Activated CD4-positive, alpha-beta memory T cell treated with anti-CD3 and anti-CD28 coated beads for 36 hours (primary cell): ENCODE measurements around the gene CSGALNACT2. TPM values are rescaled to one million over a fixed set of nuclear protein-coding genes. Genes with fewer than 3 reads are reported as not detected.

Experiments
- CTCF ChIA-PET: fragments of 350-600 bp; sonication (Branson Sonifier 250); formaldehyde crosslinking; loops from one replicate; lab custom pipeline; 2021; ENCODE audit warnings: antibody characterized with exemption, inconsistent platforms; lab: Charles Lee
- POLR2A ChIA-PET: fragments of 350-600 bp; sonication (Branson Sonifier 250); formaldehyde crosslinking; loops from one replicate; lab custom pipeline; 2021; ENCODE audit warnings: antibody characterized with exemption; lab: Charles Lee
- DNase-seq: peaks from one replicate; pipeline ENCODE4 v3.0.0-alpha.2; 2020
- H3K27ac Mint-ChIP-seq: one replicate; pipeline ENCODE4 v1.8.0; 2021; ENCODE audit warnings: mixed read lengths
- H3K27me3 Mint-ChIP-seq: one replicate; pipeline ENCODE4 v1.8.0; 2021; ENCODE audit warnings: mixed read lengths
- H3K36me3 Mint-ChIP-seq: one replicate; pipeline ENCODE4 v1.8.0; 2021; ENCODE audit warnings: mixed read lengths
- H3K4me1 Mint-ChIP-seq: one replicate; pipeline ENCODE4 v1.8.0; 2021; ENCODE audit warnings: low read depth, mixed read lengths
- H3K4me3 Mint-ChIP-seq: one replicate; pipeline ENCODE4 v1.8.0; 2021; ENCODE audit warnings: mild to moderate bottlenecking, mixed read lengths
- H3K9me3 Mint-ChIP-seq: one replicate; pipeline ENCODE4 v1.8.0; 2021; ENCODE audit warnings: mixed read lengths
- intact Hi-C: fragments of 100-400 bp; cut with micrococcal nuclease; formaldehyde crosslinking; loops from one replicate; pipeline ENCODE4 v1.15.1; 2023
- total RNA-seq, 2 experiments: library from RNA; stranded (reverse); gene quantifications; one replicate each; pipeline ENCODE4 v1.2.3, GENCODE V29; 2021

Gene CSGALNACT2
- total RNA-seq, 2 experiments from 2014 or later = 30.2 to 32.3 TPM

DNA sequence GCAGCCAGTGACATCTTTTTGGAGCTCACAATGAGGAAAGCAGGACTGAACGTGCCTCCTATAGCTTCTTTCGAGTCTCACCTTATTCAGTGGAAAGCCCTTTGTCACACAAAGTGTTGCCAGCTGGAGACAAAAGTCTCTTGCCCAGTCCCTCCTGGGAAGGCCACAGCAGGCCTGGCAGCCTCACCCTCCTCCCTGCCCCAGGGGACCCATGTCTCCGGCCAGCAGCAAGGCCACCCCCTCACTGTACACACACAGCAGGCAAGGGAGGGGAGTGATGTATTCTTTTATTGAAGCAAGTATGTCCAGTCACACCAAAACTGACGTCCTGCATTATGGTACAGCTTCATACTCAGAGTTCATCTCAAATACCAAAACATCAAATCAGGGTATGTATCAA is 56.0 kb downstream of the CSGALNACT2 start:
- Mint-ChIP-seq H3K36me3 (no peaks in the 10 kb centered on the region), H3K4me3 (no peak overlapping the region), H3K27me3 (no peaks in the 10 kb centered on the region), H3K9me3 (no peaks in the 10 kb centered on the region), H3K27ac (no peak overlapping the region), H3K4me1 (no peaks in the 10 kb centered on the region)
- ChIA-PET POLR2A (no interaction called here), CTCF (interaction anchor here (2.0 to 2.3 kb wide), 2 partner anchors 8 to 11 kb away, joined by 11 to 14 read pairs; no protein-coding TSS in a partner anchor)
- no peak for DNase-seq
- intact Hi-C loops = no loop called here

- Mint-ChIP-seq H3K4me1 (no peaks in the 10 kb centered on the region), H3K27me3 (no peaks in the 10 kb centered on the region), H3K9me3 (no peaks in the 10 kb centered on the region), H3K4me3 (no peak overlapping the region), H3K36me3 (no peaks in the 10 kb centered on the region), H3K27ac (no peak overlapping the region)
- ChIA-PET CTCF (interaction anchor here (2.0 kb wide), 1 partner anchor 10 kb away, joined by 11 read pairs; no protein-coding TSS in a partner anchor), POLR2A (no interaction called here)
- intact Hi-C loops = no loop called here
- DNase-seq = no peak
Measured at GRCh38 chr10:43194859-43195258, 56.6 kb downstream of the CSGALNACT2 start.

DNA sequence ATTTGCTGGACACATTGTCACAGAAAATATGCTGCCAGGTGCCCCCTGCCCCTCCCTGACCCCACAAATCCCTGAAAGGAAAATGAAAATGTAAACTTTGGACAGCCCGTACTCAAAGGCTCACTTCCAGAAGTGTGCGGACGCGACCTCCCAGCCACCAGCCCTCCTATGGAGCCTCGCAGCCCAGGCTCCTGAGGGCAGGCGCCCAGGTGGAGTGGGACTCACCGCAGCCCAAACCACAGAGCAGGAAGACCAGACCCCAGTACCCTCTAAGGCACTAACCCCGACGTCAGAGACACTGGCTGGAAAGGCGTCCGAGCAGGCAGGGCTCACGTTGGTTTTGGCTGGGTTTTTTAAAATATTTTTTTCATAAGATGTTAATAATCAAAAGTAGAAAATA is 57.3 kb downstream of the CSGALNACT2 start:
- Mint-ChIP-seq H3K27ac (no peak overlapping the region), H3K36me3 (no peaks in the 10 kb centered on the region), H3K4me3 (no peak overlapping the region), H3K9me3 (no peaks in the 10 kb centered on the region), H3K4me1 (no peaks in the 10 kb centered on the region), H3K27me3 (no peaks in the 10 kb centered on the region)
- ChIA-PET POLR2A (no interaction called here), CTCF (no interaction called here)
- intact Hi-C loops = no loop called here
- DNase-seq = no peak

GRCh38 chr10:43196131-43196980 is 58.1 kb downstream of the CSGALNACT2 start:
- H3K4me1 Mint-ChIP-seq = no peaks in the 10 kb centered on the region
- DNase-seq = peak; percentile 4

DNA sequence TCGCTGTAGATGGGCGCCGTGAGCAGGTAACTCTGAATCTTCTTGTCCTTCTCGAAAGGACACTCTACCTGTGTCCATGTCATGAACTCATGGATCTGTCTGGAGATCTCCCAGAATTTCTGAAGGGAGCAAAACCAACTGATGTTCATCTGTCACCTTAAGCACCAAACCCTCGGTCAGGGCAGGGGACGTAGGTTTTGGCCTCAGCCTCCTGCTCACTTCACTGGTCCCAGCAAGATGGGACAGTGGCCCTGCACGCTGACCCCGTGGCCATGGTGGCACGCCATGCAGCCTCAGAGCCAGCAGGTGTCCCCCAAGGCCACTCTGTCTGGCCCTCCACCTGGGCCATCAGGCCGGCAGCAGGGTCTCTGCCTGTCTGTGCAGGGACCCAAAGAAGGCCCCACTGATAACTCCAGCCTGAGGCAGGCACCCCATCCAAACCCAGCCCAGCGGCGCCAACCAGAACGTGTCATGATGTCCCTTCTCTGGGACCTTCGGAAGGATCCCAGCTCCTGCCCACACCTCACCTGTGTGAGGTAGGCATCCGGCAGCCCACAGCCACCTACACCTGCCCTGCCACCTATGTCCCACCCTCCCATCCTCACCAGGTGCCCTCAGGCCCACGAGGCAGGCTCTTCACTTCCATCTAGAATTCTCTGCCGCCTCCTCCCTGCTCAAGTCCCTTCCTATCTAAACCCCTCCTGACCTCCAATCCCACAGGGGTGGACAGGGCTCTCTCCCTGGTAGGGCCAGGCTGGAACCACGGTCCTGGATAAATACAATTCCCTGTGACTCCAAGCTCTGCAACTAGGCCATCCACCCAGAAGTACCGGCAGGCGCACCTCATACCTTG is 59.0 kb downstream of the CSGALNACT2 start:
- no peaks in the 10 kb centered on the region for H3K36me3 Mint-ChIP-seq
- no peaks in the 10 kb centered on the region for H3K9me3 Mint-ChIP-seq
- peaks cover 2% of the 10 kb centered on the region for H3K4me1 Mint-ChIP-seq
- no peak overlapping the region for H3K27ac Mint-ChIP-seq
- peak; percentile 5 for DNase-seq
- intact Hi-C loops = no loop called here
- CTCF ChIA-PET = interaction anchor here (0.7 to 1.5 kb wide), 3 partner anchors 13 to 20 kb away, joined by 3 read pairs; no protein-coding TSS in a partner anchor
- no peak overlapping the region for H3K4me3 Mint-ChIP-seq
- no peaks in the 10 kb centered on the region for H3K27me3 Mint-ChIP-seq
- POLR2A ChIA-PET = no interaction called here

More at GRCh38 chr10:43196131-43196980, 58.1 kb downstream of the CSGALNACT2 start:
- intact Hi-C loops = no loop called here
- Mint-ChIP-seq H3K4me3 (no peak overlapping the region), H3K27ac (no peak overlapping the region), H3K36me3 (no peaks in the 10 kb centered on the region), H3K27me3 (no peaks in the 10 kb centered on the region), H3K9me3 (no peaks in the 10 kb centered on the region)
- CTCF ChIA-PET = interaction anchor here (0.7 kb wide), 1 partner anchor 20 kb away, joined by 3 read pairs; no protein-coding TSS in a partner anchor
- POLR2A ChIA-PET = no interaction called here

GRCh38 chr10:43197834-43198681 is 59.8 kb downstream of the CSGALNACT2 start:
- POLR2A ChIA-PET = no interaction called here
- CTCF ChIA-PET = interaction anchor here (1.0 to 1.5 kb wide), 2 partner anchors 13 to 15 kb away, joined by 3 read pairs; no protein-coding TSS in a partner anchor
- DNase-seq = peak; percentile 46
- Mint-ChIP-seq H3K36me3 (no peaks in the 10 kb centered on the region), H3K27me3 (no peaks in the 10 kb centered on the region), H3K4me1 (peaks cover 3% of the 10 kb centered on the region), H3K27ac (no peak overlapping the region), H3K4me3 (no peak overlapping the region), H3K9me3 (no peaks in the 10 kb centered on the region)
- intact Hi-C loops = no loop called here

- POLR2A ChIA-PET = no interaction called here
- intact Hi-C loops = no loop called here
- peak; percentile 4 for DNase-seq
Measured at GRCh38 chr10:43198682-43199005, 60.4 kb downstream of the CSGALNACT2 start.

GRCh38 chr10:43199088-43199683 is 60.9 kb downstream of the CSGALNACT2 start:
- H3K9me3 Mint-ChIP-seq = no peaks in the 10 kb centered on the region
- intact Hi-C loops = no loop called here
- no peak overlapping the region for H3K27ac Mint-ChIP-seq
- peak; percentile 5 for DNase-seq
- peaks cover 3% of the 10 kb centered on the region for H3K4me1 Mint-ChIP-seq
- ChIA-PET POLR2A (no interaction called here), CTCF (no interaction called here)
- no peak overlapping the region for H3K4me3 Mint-ChIP-seq
- no peaks in the 10 kb centered on the region for H3K36me3 Mint-ChIP-seq
- no peaks in the 10 kb centered on the region for H3K27me3 Mint-ChIP-seq

More at GRCh38 chr10:43198682-43199005, 60.4 kb downstream of the CSGALNACT2 start:
- Mint-ChIP-seq H3K4me3 (no peak overlapping the region), H3K4me1 (peaks cover 3% of the 10 kb centered on the region), H3K9me3 (no peaks in the 10 kb centered on the region), H3K36me3 (no peaks in the 10 kb centered on the region), H3K27me3 (no peaks in the 10 kb centered on the region), H3K27ac (no peak overlapping the region)
- CTCF ChIA-PET = interaction anchor here (1.5 kb wide), 1 partner anchor 14 kb away, joined by 3 read pairs; no protein-coding TSS in a partner anchor

DNA sequence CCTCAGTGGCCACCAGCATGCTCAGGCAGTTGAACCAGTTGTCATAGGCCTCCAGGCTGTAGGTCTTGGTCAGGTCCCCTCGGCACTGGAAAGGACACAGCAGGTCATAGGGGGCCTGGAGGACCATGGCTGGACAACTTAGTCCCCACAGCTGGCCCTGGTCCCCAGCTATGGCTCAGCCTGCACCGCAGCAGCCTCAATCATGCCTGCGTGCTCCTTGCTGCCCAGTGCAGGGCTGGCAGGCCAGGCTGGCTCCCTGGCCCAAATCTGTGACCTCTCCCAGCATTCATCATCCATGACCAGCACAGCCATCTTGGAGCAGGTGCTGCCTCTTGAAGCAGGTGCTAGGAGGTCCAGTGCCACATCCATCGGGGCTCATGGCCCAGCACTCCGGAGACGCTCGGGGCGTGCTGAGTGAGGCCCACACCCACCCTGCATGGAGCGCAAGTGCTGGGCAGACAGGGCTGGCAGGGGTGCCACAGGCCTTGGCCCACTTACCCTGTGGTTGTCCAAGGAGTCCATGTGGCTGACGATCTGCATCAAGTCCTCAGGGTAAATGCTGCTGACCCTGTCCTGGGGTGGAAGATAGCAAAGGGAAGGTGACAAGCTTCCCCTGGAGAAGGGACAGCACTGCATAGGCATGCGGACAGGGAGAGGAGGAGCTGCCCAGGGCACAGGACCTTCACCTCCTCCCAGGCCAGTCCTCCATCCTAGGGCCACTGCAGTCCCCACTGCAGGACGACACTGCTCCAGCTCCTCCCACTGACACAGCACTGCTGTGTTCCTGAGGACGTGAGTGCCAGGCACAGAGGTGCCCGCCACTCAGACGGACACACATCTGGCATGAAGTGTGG is 61.7 kb downstream of the CSGALNACT2 start:
- CTCF ChIA-PET = no interaction called here
- Mint-ChIP-seq H3K4me1 (peaks cover 3% of the 10 kb centered on the region), H3K4me3 (no peak overlapping the region), H3K27ac (no peak overlapping the region), H3K9me3 (no peaks in the 10 kb centered on the region), H3K27me3 (no peaks in the 10 kb centered on the region), H3K36me3 (no peaks in the 10 kb centered on the region)
- peak; percentile 6 for DNase-seq
- POLR2A ChIA-PET = no interaction called here
- intact Hi-C loops = loop anchor here (5.0 kb wide), 1 partner anchor 57 kb away; no protein-coding TSS in a partner anchor

DNA sequence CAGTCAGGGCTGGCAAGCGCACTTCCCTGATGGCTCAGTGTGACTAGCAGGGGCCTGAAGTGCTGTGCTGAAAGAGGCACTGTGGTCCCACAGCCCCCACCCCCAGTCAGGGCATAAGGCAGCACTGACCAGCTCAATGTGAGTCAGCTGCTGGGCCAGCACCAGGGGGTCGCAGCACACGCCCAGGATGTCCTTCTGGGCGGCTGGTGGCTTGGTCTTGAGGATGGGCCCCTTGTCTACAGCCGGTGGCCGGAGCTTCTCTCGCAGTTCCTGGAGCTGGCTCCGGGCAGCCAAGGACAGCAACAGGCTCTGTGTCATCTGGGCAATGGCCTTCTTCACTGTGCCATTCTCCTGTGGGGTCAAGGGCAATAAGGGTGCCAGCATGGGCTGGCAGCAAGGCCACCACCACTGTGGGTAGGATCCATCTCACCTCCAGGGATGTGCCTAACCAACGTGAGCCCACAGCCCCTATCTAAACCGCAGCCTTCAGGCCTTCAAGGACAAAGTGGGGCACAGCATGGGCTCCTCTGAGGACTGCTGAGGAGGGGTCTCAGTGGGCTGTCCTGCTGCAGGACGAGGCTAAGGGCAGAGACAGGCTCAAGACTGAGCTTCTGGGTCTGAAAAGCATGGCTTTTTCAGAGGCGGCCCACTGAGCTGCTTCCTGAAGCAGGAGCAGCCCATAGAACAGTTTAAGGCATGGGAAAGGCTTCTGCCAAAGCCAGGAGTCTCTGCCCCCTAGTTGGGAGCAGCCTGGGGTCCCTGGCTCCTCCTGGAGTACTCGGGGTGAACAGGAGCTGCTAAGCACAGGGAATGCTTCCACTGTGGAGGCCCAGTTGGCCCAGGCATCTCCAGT is 62.5 kb downstream of the CSGALNACT2 start:
- H3K4me1 Mint-ChIP-seq = peaks cover 6% of the 10 kb centered on the region
- no peaks in the 10 kb centered on the region for H3K27me3 Mint-ChIP-seq
- POLR2A ChIA-PET = no interaction called here
- CTCF ChIA-PET = interaction anchor here (1.4 kb wide), 1 partner anchor 11 kb away, joined by 5 read pairs; no protein-coding TSS in a partner anchor
- intact Hi-C loops = loop anchor here (5.0 kb wide), 1 partner anchor 57 kb away; no protein-coding TSS in a partner anchor
- no peak overlapping the region for H3K27ac Mint-ChIP-seq
- peak; percentile 7 for DNase-seq
- H3K36me3 Mint-ChIP-seq = no peaks in the 10 kb centered on the region
- H3K9me3 Mint-ChIP-seq = no peaks in the 10 kb centered on the region
- H3K4me3 Mint-ChIP-seq = no peak overlapping the region
